SU-DHL-6 (cell line): ENCODE results near the gene PDE2A.
"Not testable (repeated sequence)": the region's sequence is repeated elsewhere in the genome, so short reads cannot be mapped to it uniquely, and the experiment has no call there.

Source experiments
- H2AFZ ChIP-seq: fragments of 200-600 bp; sonication (generic); 2 replicates; pipeline ENCODE4 v1.6.1; 2014; ENCODE audit warnings: low read depth, mild to moderate bottlenecking, moderate library complexity, mixed read lengths, antibody characterized with exemption, low read length; ENCODE audit not compliant: severe bottlenecking
- H3F3A ChIP-seq: fragments of 200-600 bp; shearing (Covaris generic); 2 replicates; pipeline ENCODE4 v1.6.0; 2016; ENCODE audit warnings: antibody characterized with exemption, mild to moderate bottlenecking; ENCODE audit not compliant: insufficient read depth
- H3K27ac ChIP-seq: fragments of 200-600 bp; sonication (generic); 2 replicates; pipeline ENCODE4 v1.5.1; 2016; ENCODE audit warnings: low read depth, mild to moderate bottlenecking, low read length, moderate library complexity, mixed read lengths
- H3K27me3 ChIP-seq: fragments of 200-600 bp; sonication (generic), shearing (Covaris generic); 2 replicates; pipeline ENCODE4 v1.6.0; 2014; ENCODE audit warnings: mild to moderate bottlenecking, low read length
- H3K36me3 ChIP-seq: fragments of 200-600 bp; sonication (generic); 2 replicates; pipeline ENCODE4 v1.6.1; 2014; ENCODE audit warnings: mild to moderate bottlenecking, low read length, mixed read lengths
- H3K4me2 ChIP-seq: fragments of 300-600, 200-600 bp; shearing (Covaris generic), sonication (generic); 2 replicates; pipeline ENCODE4 v1.6.0; 2014; ENCODE audit warnings: low read length, low read depth, mild to moderate bottlenecking; ENCODE audit not compliant: poor library complexity, severe bottlenecking
- H3K4me3 ChIP-seq: fragments of 200-600 bp; sonication (generic); 2 replicates; pipeline ENCODE4 v1.5.1; 2014; ENCODE audit warnings: antibody characterized with exemption, low read length, mild to moderate bottlenecking, mixed read lengths; ENCODE audit not compliant: insufficient read depth, poor library complexity, severe bottlenecking
- H3K79me2 ChIP-seq: fragments of 200-600 bp; sonication (generic); 2 replicates; pipeline ENCODE4 v1.6.1; 2014; ENCODE audit warnings: mild to moderate bottlenecking, low read length, moderate library complexity; ENCODE audit not compliant: insufficient read depth
- H3K9ac ChIP-seq: fragments of 200-600 bp; sonication (generic); 2 replicates; pipeline ENCODE4 v1.7.0; 2014; ENCODE audit warnings: mild to moderate bottlenecking, low read length
- H3K9me2 ChIP-seq: fragments of 200-600 bp; sonication (generic); replicated peaks from 2 replicates; pipeline ENCODE4 v1.6.1; 2014; ENCODE audit warnings: low read length; ENCODE audit not compliant: insufficient read depth
- H3K9me3 ChIP-seq: fragments of 200-600 bp; sonication (generic); 2 replicates; pipeline ENCODE4 v1.6.1; 2014; ENCODE audit warnings: low read length, mixed read lengths; ENCODE audit not compliant: insufficient read depth
- H4K20me1 ChIP-seq: fragments of 200-600 bp; sonication (generic); 2 replicates; pipeline ENCODE4 v1.6.1; 2014; ENCODE audit warnings: low read depth, mild to moderate bottlenecking, antibody characterized with exemption, low read length, moderate library complexity, mixed read lengths
- CTCF ChIP-seq: fragments of 200-600 bp; sonication (generic); IDR thresholded peaks from one replicate; pipeline ENCODE4 v1.5.1; 2017; ENCODE audit warnings: antibody characterized with exemption, mild to moderate bottlenecking, low read length, moderate library complexity; ENCODE audit not compliant: insufficient read depth, poor library complexity, severe bottlenecking
- EZH2phosphoT487 ChIP-seq: fragments of 200-600 bp; sonication (generic), shearing (Covaris generic); conservative IDR thresholded peaks from 2 replicates; pipeline ENCODE4 v1.6.1; 2018; ENCODE audit warnings: mild to moderate bottlenecking, antibody characterized with exemption, low read length, moderate library complexity, mixed read lengths

The PDE2A gene

GRCh38 chr11:72573072-72573854 is 101.0 kb downstream of the PDE2A start:
- no peak overlapping the region for H3K4me3 ChIP-seq
- H2AFZ ChIP-seq = no peak overlapping the region
- no peaks in the 10 kb centered on the region for H4K20me1 ChIP-seq
- H3K4me2 ChIP-seq = no peak overlapping the region
- H3K9me3 ChIP-seq = no peaks in the 10 kb centered on the region
- H3K9ac ChIP-seq = no peak overlapping the region
- no peaks in the 10 kb centered on the region for H3K79me2 ChIP-seq
- no peaks in the 10 kb centered on the region for H3K36me3 ChIP-seq
- TF ChIP-seq CTCF (no peak), EZH2phosphoT487 (no peak)
- H3F3A ChIP-seq = no peaks in the 10 kb centered on the region
- no peaks in the 10 kb centered on the region for H3K9me2 ChIP-seq
- no peak overlapping the region for H3K27ac ChIP-seq
- H3K27me3 ChIP-seq = no peaks in the 10 kb centered on the region

GRCh38 chr11:72572540-72572939 is 101.7 kb downstream of the PDE2A start:
- H3F3A ChIP-seq, H3K9me3 ChIP-seq, H3K9me2 ChIP-seq, H3K9ac ChIP-seq, H3K27ac ChIP-seq, H4K20me1 ChIP-seq, H3K4me2 ChIP-seq, H3K27me3 ChIP-seq, H3K4me3 ChIP-seq, H2AFZ ChIP-seq, H3K79me2 ChIP-seq, H3K36me3 ChIP-seq: not testable (repeated sequence)

GRCh38 chr11:72570893-72571661 is 103.1 kb downstream of the PDE2A start:
- Histone ChIP-seq H3K9me2 (no peaks in the 10 kb centered on the region), H3K4me3 (no peak overlapping the region), H3F3A (no peaks in the 10 kb centered on the region), H3K27ac (no peak overlapping the region), H3K9me3 (no peaks in the 10 kb centered on the region), H2AFZ (no peak overlapping the region), H3K79me2 (no peaks in the 10 kb centered on the region), H3K9ac (no peak overlapping the region), H3K36me3 (no peaks in the 10 kb centered on the region), H3K4me2 (no peak overlapping the region), H4K20me1 (no peaks in the 10 kb centered on the region), H3K27me3 (no peaks in the 10 kb centered on the region)
- TF ChIP-seq CTCF = no peak
- TF ChIP-seq EZH2phosphoT487 = no peak
